H1 (cell line): ENCODE measurements around the gene SLC4A9. TPM values are rescaled to one million over a fixed set of nuclear protein-coding genes. Genes with fewer than 3 reads are reported as not detected.

Experiments used
- CHD2 ChIP-seq: IDR thresholded peaks from 2 replicates; pipeline ENCODE4 v1.6.1; 2012; ENCODE audit warnings: low read length, improper control_type of control experiment
- CREB1 ChIP-seq: IDR thresholded peaks from 2 replicates; pipeline ENCODE4 v1.6.1; 2012; ENCODE audit warnings: inconsistent platforms
- GABPA ChIP-seq: IDR thresholded peaks from 2 replicates; pipeline ENCODE4 v1.6.1; 2011; ENCODE audit warnings: mild to moderate bottlenecking, low read length, moderate library complexity, borderline replicate concordance; ENCODE audit not compliant: insufficient read depth
- GTF2F1 ChIP-seq: IDR thresholded peaks from 2 replicates; pipeline ENCODE4 v1.6.1; 2012; ENCODE audit warnings: low read depth, low read length, improper control_type of control experiment, borderline replicate concordance
- JUN ChIP-seq: IDR thresholded peaks from 2 replicates; pipeline ENCODE4 v1.6.1; 2011; ENCODE audit warnings: low read depth, mild to moderate bottlenecking, improper control_type of control experiment, low read length
- KDM4A ChIP-seq: IDR thresholded peaks from one replicate; pipeline ENCODE4 v1.7.1; 2012; ENCODE audit warnings: low read depth, mild to moderate bottlenecking, moderate library complexity, low read length, inconsistent platforms; ENCODE audit not compliant: severe bottlenecking
- NANOG ChIP-seq: IDR thresholded peaks from 2 replicates; pipeline ENCODE4 v1.6.1; 2011; ENCODE audit warnings: low read length, low read depth, mild to moderate bottlenecking, inconsistent platforms; ENCODE audit not compliant: insufficient read depth, poor library complexity, severe bottlenecking
- NRF1 ChIP-seq: IDR thresholded peaks from 2 replicates; pipeline ENCODE4 v1.6.1; 2011; ENCODE audit warnings: mild to moderate bottlenecking, low read depth, low read length, improper control_type of control experiment
- PHF8 ChIP-seq: fragments of 200-600 bp; sonication (generic); conservative IDR thresholded peaks from 2 replicates; pipeline ENCODE4 v1.7.1; 2012; ENCODE audit warnings: low read depth, mild to moderate bottlenecking, inconsistent platforms, low read length, moderate library complexity
- POLR2A ChIP-seq, 2 experiments: IDR thresholded peaks; 1 replicate in 1 of 2; 2 replicates in 1 of 2; pipeline ENCODE4 v1.6.1; 2011; ENCODE audit warnings: low read depth in 2 of 2, low read length in 2 of 2, mild to moderate bottlenecking in 2 of 2; ENCODE audit errors: control extremely low read depth in 1 of 2
- RBBP5 ChIP-seq: IDR thresholded peaks from 2 replicates; pipeline ENCODE4 v1.7.1; 2012; ENCODE audit warnings: low read depth, mild to moderate bottlenecking, inconsistent platforms, low read length, moderate library complexity, borderline replicate concordance
- RNF2 ChIP-seq: fragments of 200-900, 300-1000 bp; sonication (generic); IDR thresholded peaks from 2 replicates; pipeline ENCODE4 v1.7.1; 2016; ENCODE audit warnings: borderline replicate concordance, low read depth, mild to moderate bottlenecking, antibody characterized with exemption, low read length; ENCODE audit not compliant: poor library complexity, severe bottlenecking; ENCODE audit errors: missing control alignments
- SIN3A ChIP-seq, 2 experiments: IDR thresholded peaks in 1 of 2; conservative IDR thresholded peaks in 1 of 2; 2 replicates each; pipeline ENCODE4 v1.6.1; 2011 to 2012; ENCODE audit warnings: low read length in 2 of 2, improper control_type of control experiment in 1 of 2, low read depth in 1 of 2, mild to moderate bottlenecking in 1 of 2
- SIX5 ChIP-seq: IDR thresholded peaks from 2 replicates; pipeline ENCODE4 v1.6.1; 2011; ENCODE audit warnings: mild to moderate bottlenecking, low read depth, low read length
- SP2 ChIP-seq: IDR thresholded peaks from 2 replicates; pipeline ENCODE4 v1.6.1; 2012; ENCODE audit warnings: mild to moderate bottlenecking, low read length, inconsistent platforms
- SP4 ChIP-seq: IDR thresholded peaks from 2 replicates; pipeline ENCODE4 v1.6.1; 2012; ENCODE audit warnings: low read length, inconsistent platforms
- SRF ChIP-seq: IDR thresholded peaks from 2 replicates; pipeline ENCODE4 v1.6.1; 2011; ENCODE audit warnings: mild to moderate bottlenecking, low read depth, low read length, moderate library complexity
- TAF1 ChIP-seq: IDR thresholded peaks from 2 replicates; pipeline ENCODE4 v1.6.1; 2011; ENCODE audit warnings: mild to moderate bottlenecking, low read depth, low read length
- TAF7 ChIP-seq: optimal IDR thresholded peaks from 2 replicates; pipeline ENCODE3; 2011; ENCODE audit warnings: low read depth, mild to moderate bottlenecking, inconsistent platforms, low read length, moderate library complexity, borderline replicate concordance
- TEAD4 ChIP-seq: IDR thresholded peaks from 2 replicates; pipeline ENCODE4 v1.6.1; 2012; ENCODE audit warnings: low read depth, low read length, inconsistent platforms, mixed read lengths
- YY1 ChIP-seq: IDR thresholded peaks from 2 replicates; pipeline ENCODE4 v1.6.1; 2011; ENCODE audit warnings: low read depth, mild to moderate bottlenecking, low read length
- polyA plus RNA-seq, 7 experiments: library from polyadenylated mRNA; depleted of rRNA in 3 of 7; stranded (reverse) in 5 of 7; unstranded in 2 of 7; fragments of >200 nt in 5 of 7; fragments of 200-250 nt in 2 of 7; gene quantifications; 1 replicate in 5 of 7; 2 replicates in 1 of 7; 4 replicates in 1 of 7; pipeline versions ENCODE4 v1.2.1 to v1.2.3, GENCODE V29; 2011 to 2013; ENCODE audit warnings: missing spikeins in 2 of 7, mixed read lengths in 2 of 7
- total RNA-seq: library from RNA; stranded (reverse); fragmentation: NEBNext Ultra II Directional; extraction: Animal tissue kit (Norgen Biotek cat#: 25700); gene quantifications from 2 replicates; pipeline ENCODE4 v1.2.1, GENCODE V29; 2021
- TF ChIP-seq, protein P1 (sequence below): IDR thresholded peaks from 2 replicates; pipeline ENCODE4 v1.6.1; 2012; ENCODE audit warnings: inconsistent platforms
- TF ChIP-seq, protein P2 (sequence below): IDR thresholded peaks from 2 replicates; pipeline ENCODE4 v1.6.1; 2012; ENCODE audit warnings: inconsistent platforms

Gene SLC4A9
- total and polyA plus RNA-seq, 2 of the 8 experiments (the other 6 are each of a cell fraction or from before 2014, with no cell fraction given) = 0.15 to 0.28 TPM

DNA sequence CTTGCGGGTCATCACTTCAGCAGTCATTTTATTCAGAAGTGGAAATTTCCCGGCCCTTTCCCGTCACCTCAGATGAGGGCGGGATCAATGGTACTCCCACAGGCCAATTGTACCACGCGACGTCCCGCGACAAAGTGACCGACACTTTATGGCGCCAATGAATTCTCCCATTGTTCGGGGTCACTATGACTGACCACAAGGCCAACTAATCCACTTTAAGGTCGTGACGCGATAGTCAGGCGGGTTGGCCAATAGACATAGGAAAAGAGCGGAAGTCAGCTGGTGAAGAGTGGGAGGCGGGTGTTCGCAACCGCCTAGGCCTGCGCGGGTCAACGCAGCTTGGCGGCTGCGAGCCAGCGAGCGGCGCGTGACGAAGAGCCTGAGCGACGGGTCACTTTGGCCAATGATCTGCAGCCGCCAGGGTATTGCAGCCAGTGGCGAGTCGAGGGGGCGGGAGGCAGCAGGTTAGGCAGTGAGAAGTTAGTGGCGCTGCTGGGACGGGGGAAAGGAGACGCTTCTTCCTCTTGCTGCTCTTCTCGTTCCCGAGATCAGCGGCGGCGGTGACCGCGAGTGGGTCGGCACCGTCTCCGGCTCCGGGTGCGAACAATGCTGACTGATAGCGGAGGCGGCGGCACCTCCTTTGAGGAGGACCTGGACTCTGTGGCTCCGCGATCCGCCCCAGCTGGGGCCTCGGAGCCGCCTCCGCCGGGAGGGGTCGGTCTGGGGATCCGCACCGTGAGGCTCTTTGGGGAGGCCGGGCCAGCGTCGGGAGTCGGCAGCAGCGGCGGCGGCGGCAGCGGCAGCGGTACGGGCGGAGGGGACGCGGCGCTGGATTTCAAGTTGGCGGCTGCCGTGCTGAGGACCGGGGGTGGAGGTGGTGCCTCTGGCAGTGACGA lies 41.6 kb downstream of the SLC4A9 start, which contains the start of gene ANKHD1 (continued):
- peak; percentile 35 for TF ChIP-seq NRF1
- TF ChIP-seq GTF2F1 = peak; percentile 27; the same call in 1 of the 2 replicates
- no peak for TF ChIP-seq JUN
- TF ChIP-seq CREB1 = peak; percentile 97
- TF ChIP-seq, protein P1, sequence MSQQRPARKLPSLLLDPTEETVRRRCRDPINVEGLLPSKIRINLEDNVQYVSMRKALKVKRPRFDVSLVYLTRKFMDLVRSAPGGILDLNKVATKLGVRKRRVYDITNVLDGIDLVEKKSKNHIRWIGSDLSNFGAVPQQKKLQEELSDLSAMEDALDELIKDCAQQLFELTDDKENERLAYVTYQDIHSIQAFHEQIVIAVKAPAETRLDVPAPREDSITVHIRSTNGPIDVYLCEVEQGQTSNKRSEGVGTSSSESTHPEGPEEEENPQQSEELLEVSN = no peak
- TF ChIP-seq TAF1 = peak; percentile 94
- TF ChIP-seq, protein P2, sequence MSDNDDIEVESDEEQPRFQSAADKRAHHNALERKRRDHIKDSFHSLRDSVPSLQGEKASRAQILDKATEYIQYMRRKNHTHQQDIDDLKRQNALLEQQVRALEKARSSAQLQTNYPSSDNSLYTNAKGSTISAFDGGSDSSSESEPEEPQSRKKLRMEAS = peak; percentile 47; the same call in 1 of the 2 replicates
- no peak for TF ChIP-seq RNF2
- peak; percentile 70 for TF ChIP-seq PHF8
- peak; percentile 3; the same call in 1 of the 2 replicates for TF ChIP-seq RBBP5
- TF ChIP-seq KDM4A = peak; percentile 60
- no peak for TF ChIP-seq SIX5
- peak; percentile 29 to 90 for TF ChIP-seq POLR2A (IDR thresholded peaks at IDR 0.05; ENCODE audit: control extremely low read depth in 1 of 2, low read depth in 2 of 2, low read length in 2 of 2)
- no peak for TF ChIP-seq NANOG
- peak; percentile 81 for TF ChIP-seq TAF7
- TF ChIP-seq CHD2 = peak; percentile 96
- peak; percentile 97 for TF ChIP-seq SP2
- peak; percentile 19; the same call in 1 of the 2 replicates for TF ChIP-seq YY1
- peak; percentile 85; the same call in 1 of the 2 replicates for TF ChIP-seq SP4
- TF ChIP-seq TEAD4 = 0 out of 2 replicates have a peak, but pooled peaks have one; percentile 3
- TF ChIP-seq SRF = no peak
- peak in 1 of 2 experiments; percentile 22; a peak in 1 of 4 replicates for TF ChIP-seq SIN3A (conservative IDR thresholded peaks at IDR 0.05 in 1 of 2, IDR thresholded peaks at IDR 0.05 in 1 of 2; ENCODE audit: low read depth in 1 of 2, low read length in 2 of 2)
- TF ChIP-seq GABPA = peak; percentile 90; the same call in 1 of the 2 replicates
